AG04450 (cell line): ENCODE data around the gene MGAT1. TPM values are rescaled to one million over a fixed set of nuclear protein-coding genes. Genes with fewer than 3 reads are reported as not detected.

Experiments
- CTCF ChIA-PET: fragments of 300-600, 350-600 bp; formaldehyde crosslinking; extraction: SDS; loops from one replicate; lab custom pipeline; 2022; ENCODE audit warnings: antibody characterized with exemption, inconsistent platforms; lab: Charles Lee
- POLR2A ChIA-PET: fragments of 350-600 bp; formaldehyde crosslinking; extraction: SDS; loops from one replicate; lab custom pipeline; 2021; ENCODE audit warnings: antibody characterized with exemption, inconsistent platforms; lab: Yijun Ruan, JAX
- DNase-seq: peaks from one replicate; pipeline ENCODE4 v3.0.0-alpha.2; 2011; ENCODE audit warnings: low read depth, low spot score
- H3K27ac ChIP-seq: one replicate; pipeline ENCODE4 v1.5.1; 2012; ENCODE audit warnings: low read depth, low read length, control low read depth
- H3K27me3 ChIP-seq: one replicate; pipeline ENCODE4 v1.6.0; 2012; ENCODE audit warnings: low read length; ENCODE audit not compliant: control insufficient read depth, insufficient read depth
- H3K4me3 ChIP-seq: 2 replicates; pipeline ENCODE4 v1.5.1; 2011; ENCODE audit warnings: mild to moderate bottlenecking, low read depth, low read length, control low read depth
- H3K9me3 ChIP-seq: 2 replicates; pipeline ENCODE4 v1.5.1; 2012; ENCODE audit warnings: low read length; ENCODE audit not compliant: control insufficient read depth, insufficient read depth
- polyA plus RNA-seq: library from polyadenylated mRNA; depleted of rRNA; stranded (reverse); fragments of >200 nt; gene quantifications from 2 replicates; pipeline ENCODE4 v1.2.3, GENCODE V29; 2011
- TF ChIP-seq, protein P1 (sequence below): IDR thresholded peaks from 2 replicates; pipeline ENCODE4 v1.5.1; 2011; ENCODE audit warnings: low read depth, low read length, control low read depth, inconsistent platforms

Gene MGAT1
- polyA plus RNA-seq, 1 experiment, result 96.2 TPM

DNA sequence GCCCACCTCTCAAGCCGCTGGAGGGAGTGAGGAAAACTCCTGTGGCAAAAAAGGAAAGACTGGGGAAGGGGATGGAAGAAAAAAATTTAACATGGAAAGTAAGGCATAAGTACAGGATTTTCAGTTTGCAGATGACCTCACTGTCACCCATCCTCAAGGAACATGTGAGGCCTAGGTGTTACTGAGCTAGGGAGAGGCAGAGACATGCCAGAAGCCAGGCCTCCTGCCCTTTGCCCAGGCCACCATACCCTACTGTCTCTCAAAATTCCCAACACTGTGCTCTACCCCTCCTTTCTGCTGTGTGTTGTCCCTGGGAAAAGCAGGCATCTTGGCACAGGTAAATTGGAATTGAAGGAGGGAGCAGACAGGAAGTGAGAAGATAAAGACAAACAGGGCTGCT lies 4.4 kb upstream of the MGAT1 start:
- peak overlapping the region; percentile 93 for H3K4me3 ChIP-seq
- CTCF ChIA-PET, result interaction anchor here (2.2 kb wide), 1 partner anchor 62 kb away, joined by 9 read pairs; no protein-coding TSS in a partner anchor
- POLR2A ChIA-PET, result no interaction called here

DNA sequence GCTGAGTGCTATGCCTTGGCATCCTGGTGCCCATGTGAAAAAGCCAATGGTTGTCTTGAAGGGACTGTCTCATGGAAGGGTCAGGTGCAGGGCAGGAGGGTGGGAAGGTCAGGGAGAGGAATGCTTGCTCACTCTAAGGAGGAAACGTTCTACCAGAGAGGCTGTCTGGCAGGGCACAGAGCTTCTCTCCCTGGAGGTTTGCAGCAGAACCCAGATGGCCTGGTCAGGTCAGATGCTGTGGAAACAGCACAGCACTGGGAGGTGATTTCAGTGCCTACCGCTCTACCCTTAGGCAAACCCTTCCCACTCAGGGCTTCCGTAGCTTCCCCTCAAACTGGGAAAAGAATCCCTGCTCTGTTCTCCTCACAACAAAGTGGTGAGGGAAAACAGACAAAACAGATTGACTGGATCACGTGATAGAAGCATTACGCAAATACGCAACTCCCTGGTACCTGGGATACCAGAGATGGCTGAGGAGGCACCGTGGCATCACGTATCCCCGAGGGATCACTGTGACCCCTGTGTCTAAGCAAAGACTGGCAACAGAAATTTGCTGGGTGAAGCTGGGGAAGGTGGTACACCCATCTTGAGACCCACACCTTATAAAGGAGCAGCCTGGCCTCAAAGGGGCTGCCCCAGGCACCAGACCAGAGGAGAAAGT lies 3.9 kb upstream of the MGAT1 start:
- DNase-seq, result no peak
- peak overlapping the region; percentile 11 for H3K27ac ChIP-seq
- no peaks in the 10 kb centered on the region; the same call in 1 of the 2 replicates for H3K9me3 ChIP-seq
- H3K4me3 ChIP-seq, result no peak overlapping the region
- TF ChIP-seq, protein P1, sequence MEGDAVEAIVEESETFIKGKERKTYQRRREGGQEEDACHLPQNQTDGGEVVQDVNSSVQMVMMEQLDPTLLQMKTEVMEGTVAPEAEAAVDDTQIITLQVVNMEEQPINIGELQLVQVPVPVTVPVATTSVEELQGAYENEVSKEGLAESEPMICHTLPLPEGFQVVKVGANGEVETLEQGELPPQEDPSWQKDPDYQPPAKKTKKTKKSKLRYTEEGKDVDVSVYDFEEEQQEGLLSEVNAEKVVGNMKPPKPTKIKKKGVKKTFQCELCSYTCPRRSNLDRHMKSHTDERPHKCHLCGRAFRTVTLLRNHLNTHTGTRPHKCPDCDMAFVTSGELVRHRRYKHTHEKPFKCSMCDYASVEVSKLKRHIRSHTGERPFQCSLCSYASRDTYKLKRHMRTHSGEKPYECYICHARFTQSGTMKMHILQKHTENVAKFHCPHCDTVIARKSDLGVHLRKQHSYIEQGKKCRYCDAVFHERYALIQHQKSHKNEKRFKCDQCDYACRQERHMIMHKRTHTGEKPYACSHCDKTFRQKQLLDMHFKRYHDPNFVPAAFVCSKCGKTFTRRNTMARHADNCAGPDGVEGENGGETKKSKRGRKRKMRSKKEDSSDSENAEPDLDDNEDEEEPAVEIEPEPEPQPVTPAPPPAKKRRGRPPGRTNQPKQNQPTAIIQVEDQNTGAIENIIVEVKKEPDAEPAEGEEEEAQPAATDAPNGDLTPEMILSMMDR, result no peak
- H3K27me3 ChIP-seq, result no peaks in the 10 kb centered on the region
- CTCF ChIA-PET, result interaction anchor here (2.2 kb wide), 1 partner anchor 62 kb away, joined by 9 read pairs; no protein-coding TSS in a partner anchor
- POLR2A ChIA-PET, result no interaction called here

More for the DNA sequence above, 4.4 kb upstream of the MGAT1 start:
- no peak for DNase-seq
- no peaks in the 10 kb centered on the region for H3K27me3 ChIP-seq
- no peaks in the 10 kb centered on the region; the same call in 1 of the 2 replicates for H3K9me3 ChIP-seq
- H3K27ac ChIP-seq, result no peak overlapping the region
- TF ChIP-seq, protein P1, result no peak

DNA sequence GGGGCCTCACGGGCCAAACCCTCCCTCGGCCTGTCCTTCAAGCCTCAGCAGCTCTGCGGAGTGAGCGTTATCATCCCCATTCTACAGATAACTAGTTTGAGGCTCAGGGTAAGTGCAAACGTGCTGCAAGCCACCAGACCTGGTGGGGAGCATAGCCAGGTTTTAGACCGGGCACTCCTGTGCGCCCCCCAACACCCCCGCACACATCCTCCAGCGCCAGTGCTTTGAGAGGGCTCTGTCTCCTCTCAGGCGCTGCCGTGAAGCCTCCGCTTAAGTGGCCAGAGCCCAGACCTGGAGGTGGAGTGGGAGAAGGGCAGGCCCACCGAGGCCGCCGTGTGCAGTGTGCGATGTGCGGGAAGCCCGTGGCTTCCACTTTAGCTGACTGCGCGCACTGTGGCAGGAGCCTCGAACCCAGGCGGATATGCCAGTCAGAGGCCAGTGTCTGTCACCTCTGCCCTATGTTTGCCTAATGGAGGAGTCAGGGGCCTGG lies 1.6 kb upstream of the MGAT1 start:
- ChIA-PET POLR2A (interaction anchor here (1.2 kb wide), 1 partner anchor 20 kb away, joined by 3 read pairs; no protein-coding TSS in a partner anchor), CTCF (no interaction called here)
- no peak overlapping the region for H3K4me3 ChIP-seq

DNA sequence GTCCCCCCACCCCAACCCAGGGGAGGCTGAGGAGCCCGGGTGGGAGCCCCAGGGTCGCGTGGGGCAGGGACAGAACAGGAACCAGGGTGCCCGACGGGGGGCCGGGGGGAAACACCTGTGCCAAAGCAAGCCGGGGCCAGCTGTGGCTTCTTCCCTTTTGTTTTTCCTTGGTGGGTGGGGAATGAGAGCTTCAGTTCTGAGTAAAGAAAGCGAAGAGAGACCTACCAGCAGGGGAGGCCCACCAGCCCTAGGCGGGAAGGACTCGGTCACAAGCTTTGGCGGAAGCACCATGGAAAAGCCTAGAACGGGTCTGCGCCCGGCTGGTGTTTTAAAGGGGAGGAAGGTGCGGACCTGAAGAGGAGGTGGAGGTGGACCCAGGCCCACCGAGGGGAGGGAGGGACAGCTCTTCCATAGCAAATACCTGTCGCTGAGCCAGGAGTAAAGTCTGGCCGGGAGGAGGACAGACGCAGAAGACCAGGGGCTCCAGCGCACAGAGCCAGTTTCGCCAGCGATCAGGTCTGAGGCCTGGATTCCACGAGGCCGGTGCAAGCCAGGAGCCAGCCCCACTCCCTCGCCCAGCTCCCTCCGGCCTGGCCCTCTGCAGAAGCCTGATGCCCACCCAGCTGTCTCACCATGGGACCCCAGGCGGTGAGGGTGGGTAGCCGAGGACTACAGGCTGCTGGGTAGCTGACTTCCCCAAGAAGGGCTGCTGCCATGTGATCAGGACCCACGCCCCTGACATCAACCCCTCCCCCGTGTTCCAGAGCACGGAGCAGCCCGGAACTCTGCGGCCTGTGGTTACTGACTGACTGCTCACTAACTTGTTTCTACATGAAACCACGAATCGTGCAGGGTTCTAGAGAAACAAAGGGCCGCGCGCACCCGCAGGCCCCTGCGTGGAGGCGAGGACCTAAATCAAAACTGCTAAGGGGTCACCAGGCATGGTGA lies 849 bp upstream of the MGAT1 start:
- Histone ChIP-seq H3K9me3 (no peaks in the 10 kb centered on the region; the same call in 1 of the 2 replicates), H3K27me3 (no peaks in the 10 kb centered on the region), H3K4me3 (peak overlapping the region; percentile 53), H3K27ac (peak overlapping the region; percentile 47)
- DNase-seq, result no peak
- ChIA-PET CTCF (no interaction called here), POLR2A (interaction anchor here (0.8 to 3.0 kb wide), 5 partner anchors 7 to 28 kb away, joined by 3 to 16 read pairs (median 4); no protein-coding TSS in a partner anchor)
- TF ChIP-seq, protein P1, result peak; percentile 14; the same call in 1 of the 2 replicates

More for the DNA sequence above, 1.6 kb upstream of the MGAT1 start:
- no peaks in the 10 kb centered on the region; the same call in 1 of the 2 replicates for H3K9me3 ChIP-seq
- no peak for DNase-seq
- TF ChIP-seq, protein P1, result no peak
- H3K27ac ChIP-seq, result no peak overlapping the region
- no peaks in the 10 kb centered on the region for H3K27me3 ChIP-seq
